ENCODE data around the gene MLLT10.

Gene MLLT10

DNA sequence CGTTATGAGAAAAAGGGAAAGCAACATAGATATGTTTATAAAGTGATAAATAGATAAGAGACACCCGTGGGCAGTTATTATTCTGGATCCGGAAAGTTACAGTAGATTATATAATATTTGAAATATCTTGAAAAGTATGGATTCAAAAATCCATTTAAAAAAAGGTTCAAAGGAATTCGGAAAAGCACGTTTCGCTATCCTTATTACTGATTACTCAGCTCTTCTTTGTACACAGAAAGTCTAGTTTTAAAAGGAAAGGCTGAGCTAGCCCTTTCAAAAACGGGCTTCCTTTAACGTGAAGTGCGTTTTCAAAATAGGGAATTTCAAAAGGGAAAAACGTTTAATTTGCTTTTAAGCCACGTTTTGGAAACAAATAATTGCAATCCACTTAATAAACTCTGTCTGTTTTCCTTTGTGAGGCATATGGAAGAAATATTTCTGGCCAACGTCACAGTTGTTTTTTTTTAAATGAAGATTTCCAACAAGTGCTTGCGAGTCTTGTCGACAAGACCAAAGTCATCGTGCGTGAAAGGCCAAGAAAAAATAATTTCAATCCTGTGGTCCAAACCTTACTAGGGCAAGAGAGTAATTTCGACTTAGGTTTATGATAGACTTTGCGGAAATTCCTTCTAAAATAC, 6.3 kb upstream of the MLLT10 start:
- peak overlapping the region; percentile 92 for H3K4me3 Mint-ChIP-seq
- H3K9me3 Mint-ChIP-seq: no peaks in the 10 kb centered on the region
- H3K4me1 Mint-ChIP-seq: peaks cover 59% of the 10 kb centered on the region
- H3K27me3 Mint-ChIP-seq (ENCODE audit: low read depth, poor library complexity): no peaks in the 10 kb centered on the region
- H3K36me3 Mint-ChIP-seq (ENCODE audit: low read depth): no peaks in the 10 kb centered on the region
- no peak for DNase-seq
- TF ChIP-seq, protein P1, sequence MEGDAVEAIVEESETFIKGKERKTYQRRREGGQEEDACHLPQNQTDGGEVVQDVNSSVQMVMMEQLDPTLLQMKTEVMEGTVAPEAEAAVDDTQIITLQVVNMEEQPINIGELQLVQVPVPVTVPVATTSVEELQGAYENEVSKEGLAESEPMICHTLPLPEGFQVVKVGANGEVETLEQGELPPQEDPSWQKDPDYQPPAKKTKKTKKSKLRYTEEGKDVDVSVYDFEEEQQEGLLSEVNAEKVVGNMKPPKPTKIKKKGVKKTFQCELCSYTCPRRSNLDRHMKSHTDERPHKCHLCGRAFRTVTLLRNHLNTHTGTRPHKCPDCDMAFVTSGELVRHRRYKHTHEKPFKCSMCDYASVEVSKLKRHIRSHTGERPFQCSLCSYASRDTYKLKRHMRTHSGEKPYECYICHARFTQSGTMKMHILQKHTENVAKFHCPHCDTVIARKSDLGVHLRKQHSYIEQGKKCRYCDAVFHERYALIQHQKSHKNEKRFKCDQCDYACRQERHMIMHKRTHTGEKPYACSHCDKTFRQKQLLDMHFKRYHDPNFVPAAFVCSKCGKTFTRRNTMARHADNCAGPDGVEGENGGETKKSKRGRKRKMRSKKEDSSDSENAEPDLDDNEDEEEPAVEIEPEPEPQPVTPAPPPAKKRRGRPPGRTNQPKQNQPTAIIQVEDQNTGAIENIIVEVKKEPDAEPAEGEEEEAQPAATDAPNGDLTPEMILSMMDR (IDR thresholded peaks at IDR 0.05): no peak
- H3K27ac Mint-ChIP-seq: peak overlapping the region; percentile 99

DNA sequence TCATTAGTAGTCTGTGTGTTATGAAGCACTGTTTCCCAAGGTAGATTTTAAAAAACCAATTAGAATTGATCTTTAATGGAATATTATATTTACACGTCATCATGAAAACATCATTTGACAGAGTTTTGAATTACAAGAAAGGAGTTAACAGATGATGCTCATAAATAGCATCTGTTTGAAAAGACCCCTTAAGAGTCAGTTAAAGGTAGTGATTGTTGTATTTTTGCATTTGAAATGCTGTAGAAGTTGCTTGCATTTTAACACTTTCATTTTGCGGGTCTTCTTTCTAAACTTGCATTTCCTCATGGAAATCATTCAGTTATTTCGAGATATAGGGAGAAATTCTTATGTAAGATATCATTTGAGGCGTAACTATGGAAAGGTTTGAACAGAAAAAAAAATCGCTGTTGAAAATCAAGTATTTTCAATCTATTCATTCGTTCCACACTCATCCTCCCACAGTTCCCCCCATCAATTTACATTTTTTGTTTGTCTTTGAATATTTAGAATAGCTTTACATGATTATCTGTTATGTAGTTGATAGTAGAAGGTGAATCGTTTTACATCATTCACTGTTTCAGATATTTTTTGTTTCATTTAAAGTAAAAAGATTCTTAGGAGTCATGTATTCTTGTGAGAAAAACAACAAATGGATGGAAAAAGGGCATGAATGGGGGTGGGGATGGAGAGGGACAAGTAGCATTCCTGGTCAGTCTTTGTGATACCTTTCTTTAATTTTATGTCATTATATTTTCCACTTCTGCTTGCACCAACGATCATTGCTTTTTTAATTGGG, 5.6 kb upstream of the MLLT10 start:
- Mint-ChIP-seq H3K36me3 (ENCODE audit: low read depth) (no peaks in the 10 kb centered on the region), H3K4me1 (peaks cover 59% of the 10 kb centered on the region), H3K27me3 (ENCODE audit: low read depth, poor library complexity) (no peaks in the 10 kb centered on the region), H3K4me3 (peak overlapping the region; percentile 92), H3K27ac (peak overlapping the region; percentile 99), H3K9me3 (no peaks in the 10 kb centered on the region)
- DNase-seq: no peak
- TF ChIP-seq, protein P1 (IDR thresholded peaks at IDR 0.05): no peak

DNA sequence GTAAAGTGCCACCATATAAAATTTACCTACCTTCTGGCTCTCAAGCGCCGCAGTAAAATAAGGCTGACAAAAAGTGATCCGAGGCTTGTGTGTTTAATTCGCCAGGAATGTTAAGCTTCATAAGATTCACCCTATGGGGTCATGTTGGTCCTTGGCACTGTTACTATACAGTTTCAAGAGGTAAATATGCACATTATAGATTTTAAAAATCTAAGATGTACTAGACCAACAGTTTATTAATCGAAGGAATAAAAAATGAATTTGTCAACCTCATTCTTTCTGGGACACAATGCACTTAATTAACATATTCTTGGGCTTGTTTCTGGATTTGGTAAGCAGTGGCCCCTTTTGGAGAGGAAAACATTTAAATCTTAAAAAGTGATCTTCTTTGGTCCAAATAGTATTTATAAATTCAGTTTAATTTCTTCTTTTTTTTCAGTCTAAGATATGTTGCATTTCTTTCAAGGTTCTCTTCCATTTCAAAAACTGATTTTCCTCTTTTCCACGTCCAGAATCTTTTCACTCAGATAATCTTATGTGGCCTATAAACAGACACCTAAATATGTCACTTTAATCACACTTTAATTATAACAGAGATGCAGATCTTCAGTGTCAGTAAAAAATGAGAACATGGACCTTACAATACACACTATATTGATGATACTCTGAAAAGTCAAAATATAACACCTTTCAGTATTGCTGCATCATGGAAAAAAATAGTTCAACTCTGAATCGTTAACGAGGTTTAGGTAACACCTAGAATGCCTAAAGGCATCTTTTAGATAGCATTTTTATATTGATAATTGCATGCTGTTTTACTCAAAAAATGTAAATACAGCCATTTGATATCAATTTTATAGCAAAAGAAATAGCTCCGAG, 4.8 kb upstream of the MLLT10 start:
- TF ChIP-seq, protein P1 (IDR thresholded peaks at IDR 0.05): no peak
- H3K4me3 Mint-ChIP-seq: peak overlapping the region; percentile 92
- H3K9me3 Mint-ChIP-seq: no peaks in the 10 kb centered on the region
- H3K27ac Mint-ChIP-seq: peak overlapping the region; percentile 99
- no peak for DNase-seq
- H3K36me3 Mint-ChIP-seq (ENCODE audit: low read depth): no peaks in the 10 kb centered on the region
- H3K27me3 Mint-ChIP-seq (ENCODE audit: low read depth, poor library complexity): no peaks in the 10 kb centered on the region
- peaks cover 53% of the 10 kb centered on the region for H3K4me1 Mint-ChIP-seq

DNA sequence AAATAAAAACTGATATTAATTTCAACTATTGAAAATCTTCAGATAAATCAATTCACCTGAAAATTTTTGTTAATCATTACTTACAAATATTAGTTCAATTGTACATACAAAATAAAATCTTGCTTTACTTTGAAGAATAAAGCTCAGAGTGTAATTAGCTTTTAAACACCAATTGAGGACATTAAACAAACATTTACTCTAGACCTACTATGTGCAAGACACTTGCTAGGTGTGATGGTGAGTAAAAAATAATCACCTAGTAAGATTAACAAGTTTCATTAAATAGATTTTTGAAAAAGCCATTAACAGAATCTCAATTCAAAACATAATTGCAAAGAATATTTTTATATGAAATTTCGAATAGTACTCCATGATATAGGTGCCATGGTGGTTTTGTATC, 3.9 kb upstream of the MLLT10 start:
- TF ChIP-seq, protein P1 (IDR thresholded peaks at IDR 0.05): no peak
- Mint-ChIP-seq H3K4me1 (peaks cover 52% of the 10 kb centered on the region), H3K36me3 (ENCODE audit: low read depth) (no peaks in the 10 kb centered on the region), H3K27me3 (ENCODE audit: low read depth, poor library complexity) (no peaks in the 10 kb centered on the region), H3K4me3 (no peak overlapping the region), H3K9me3 (no peaks in the 10 kb centered on the region), H3K27ac (no peak overlapping the region)
- DNase-seq: no peak

DNA sequence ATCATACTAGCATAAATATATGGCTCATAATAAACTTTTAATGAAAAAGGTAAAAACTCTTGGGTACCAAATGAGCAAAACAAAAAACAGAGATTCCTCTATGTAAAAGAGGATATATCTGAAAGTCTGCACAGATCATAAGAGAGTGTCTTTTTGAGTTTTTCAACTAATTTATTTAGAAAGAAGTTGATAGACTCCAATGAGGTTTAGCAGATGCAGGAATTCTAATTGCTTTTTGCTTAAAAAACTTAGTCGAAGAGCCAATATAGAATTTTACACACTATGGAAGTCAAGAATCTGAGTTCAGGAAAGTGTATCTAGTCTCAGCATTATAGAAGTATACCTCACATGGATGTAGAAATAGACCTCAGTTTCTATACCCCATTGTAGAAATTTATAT, 3.4 kb upstream of the MLLT10 start:
- Mint-ChIP-seq H3K4me3 (no peak overlapping the region), H3K27me3 (ENCODE audit: low read depth, poor library complexity) (no peaks in the 10 kb centered on the region), H3K9me3 (no peaks in the 10 kb centered on the region), H3K36me3 (ENCODE audit: low read depth) (no peaks in the 10 kb centered on the region), H3K27ac (peak overlapping the region; percentile 54), H3K4me1 (peaks cover 55% of the 10 kb centered on the region)
- DNase-seq: no peak
- TF ChIP-seq, protein P1 (IDR thresholded peaks at IDR 0.05): no peak

Data from nephron progenitor cell (in vitro differentiated cells).